ENCODE results near the gene STRA6.

DNA sequence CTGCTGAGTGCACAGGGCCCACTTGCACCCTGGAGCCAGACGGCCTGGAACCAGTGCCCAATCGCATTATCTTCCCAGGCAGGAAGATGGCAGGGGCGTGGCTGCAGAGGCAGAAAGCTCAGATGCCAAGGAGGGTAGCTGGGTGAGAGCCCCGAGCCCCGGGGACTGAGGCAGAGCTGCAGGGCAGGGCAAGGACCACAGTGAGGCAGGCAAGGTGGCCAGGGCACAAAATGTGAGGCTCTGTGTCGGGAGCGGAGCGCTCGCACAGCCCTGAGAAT is 31.9 kb upstream of the STRA6 start:
- TF ChIP-seq, protein P1, sequence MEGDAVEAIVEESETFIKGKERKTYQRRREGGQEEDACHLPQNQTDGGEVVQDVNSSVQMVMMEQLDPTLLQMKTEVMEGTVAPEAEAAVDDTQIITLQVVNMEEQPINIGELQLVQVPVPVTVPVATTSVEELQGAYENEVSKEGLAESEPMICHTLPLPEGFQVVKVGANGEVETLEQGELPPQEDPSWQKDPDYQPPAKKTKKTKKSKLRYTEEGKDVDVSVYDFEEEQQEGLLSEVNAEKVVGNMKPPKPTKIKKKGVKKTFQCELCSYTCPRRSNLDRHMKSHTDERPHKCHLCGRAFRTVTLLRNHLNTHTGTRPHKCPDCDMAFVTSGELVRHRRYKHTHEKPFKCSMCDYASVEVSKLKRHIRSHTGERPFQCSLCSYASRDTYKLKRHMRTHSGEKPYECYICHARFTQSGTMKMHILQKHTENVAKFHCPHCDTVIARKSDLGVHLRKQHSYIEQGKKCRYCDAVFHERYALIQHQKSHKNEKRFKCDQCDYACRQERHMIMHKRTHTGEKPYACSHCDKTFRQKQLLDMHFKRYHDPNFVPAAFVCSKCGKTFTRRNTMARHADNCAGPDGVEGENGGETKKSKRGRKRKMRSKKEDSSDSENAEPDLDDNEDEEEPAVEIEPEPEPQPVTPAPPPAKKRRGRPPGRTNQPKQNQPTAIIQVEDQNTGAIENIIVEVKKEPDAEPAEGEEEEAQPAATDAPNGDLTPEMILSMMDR (IDR thresholded peaks at IDR 0.05; ENCODE audit: borderline replicate concordance, extremely low read depth, low read length, poor library complexity, severe bottlenecking), result no peak
- TF ChIP-seq EZH2 (IDR thresholded peaks at IDR 0.05; ENCODE audit: borderline replicate concordance, low read depth, low read length, severe bottlenecking), result no peak

Measured in DND-41 (cell line).